Right lobe of liver (tissue), 6 donors: ENCODE data around the gene NDRG2. TPM values are rescaled to one million over a fixed set of nuclear protein-coding genes. Genes with fewer than 3 reads are reported as not detected.
A peak's percentile ranks its signal among the peaks of the same experiment; 100 is the strongest.

Experiments used
- ATAC-seq, 4 donors: fragments of 200-7000 bp; cut with Tn5 transposase; one replicate each; pipeline ENCODE4 v1.9.1; 2020; ENCODE audit warnings: mild to moderate bottlenecking in 4 of 4, moderate library complexity in 4 of 4
- DNase-seq, 3 donors: peaks; one replicate each; pipeline ENCODE4 v3.0.0-alpha.2; 2020
- H3K27ac ChIP-seq, 3 donors: fragments of 200-600 bp; one replicate each; pipeline ENCODE4 v1.8.0; 2022
- H3K27me3 ChIP-seq, 2 donors: fragments of 200-600 bp; one replicate each; pipeline ENCODE4 v1.8.0; 2022
- H3K36me3 ChIP-seq, 4 donors: fragments of 200-600 bp; sonication (generic) in 1 of 4; one replicate each; pipeline versions ENCODE4 v1.5.1 to v1.8.0; 2017 to 2022; ENCODE audit warnings: control low read depth in 1 of 4
- H3K4me1 ChIP-seq, 4 donors: fragments of 200-600 bp; sonication (generic) in 1 of 4; one replicate each; pipeline versions ENCODE4 v1.5.1 to v1.8.0; 2017 to 2022; ENCODE audit warnings: control low read depth in 1 of 4
- H3K4me3 ChIP-seq, 3 donors: fragments of 200-600 bp; one replicate each; pipeline ENCODE4 v1.8.0; 2022
- H3K9me3 ChIP-seq, 4 donors: fragments of 200-600 bp; sonication (generic) in 1 of 4; one replicate each; pipeline versions ENCODE4 v1.5.1 to v1.8.0; 2017 to 2022; ENCODE audit warnings: control low read depth in 1 of 4
- POLR2A ChIP-seq: fragments of 450-650 bp; IDR thresholded peaks from one replicate; pipeline ENCODE4 v1.6.1; 2017; ENCODE audit warnings: antibody characterized with exemption, mild to moderate bottlenecking
- WGBS: methylation state at CpG from one replicate; pipeline ENCODE4 v1.1.6; 2018; ENCODE audit warnings: low coverage, low lambda C conversion rate; ENCODE audit not compliant: insufficient coverage; ENCODE audit errors: missing lambda C conversion rate; 5-methylcytosine and 5-hydroxymethylcytosine counted together
- intact Hi-C, 2 donors: fragments of 100-400 bp; cut with DNase I; formaldehyde crosslinking; loops; one replicate each; pipeline versions ENCODE4 v1.11.2 to v1.14.1; 2022
- total RNA-seq, 6 experiments: library from RNA; depleted of rRNA in 2 of 6; stranded (reverse); fragments of >200 nt in 2 of 6; fragmentation: NEBNext Ultra II Directional in 3 of 6; extraction: Animal tissue kit (Norgen Biotek cat#: 25700) in 3 of 6; gene quantifications; one replicate each; pipeline versions ENCODE4 v1.1.0 to v1.2.4, GENCODE V29; 2016 to 2023
- TF ChIP-seq, protein P1 (sequence below), 4 donors: fragments of 200-600 bp in 3 of 4; fragments of 450-650 bp in 1 of 4; IDR thresholded peaks; one replicate each; pipeline versions ENCODE4 v1.5.1 to v1.8.0; 2016 to 2022; ENCODE audit warnings: antibody characterized with exemption in 4 of 4, mild to moderate bottlenecking in 2 of 4
- donor health status: DM: no; HTN: yes; CAD: no.
- donor health status: DM: no; HTN: no; CAD: no.
- donor health status: DM: no; HTN: no; CAD: no.
- donor health status: DM: no; HTN: yes; CAD: no.
- donor health status: DM: no; HTN: yes; CAD: no.

Gene NDRG2
- total RNA-seq, 6 experiments from 2014 or later, result 92.2 to 255 (median 192) TPM

DNA sequence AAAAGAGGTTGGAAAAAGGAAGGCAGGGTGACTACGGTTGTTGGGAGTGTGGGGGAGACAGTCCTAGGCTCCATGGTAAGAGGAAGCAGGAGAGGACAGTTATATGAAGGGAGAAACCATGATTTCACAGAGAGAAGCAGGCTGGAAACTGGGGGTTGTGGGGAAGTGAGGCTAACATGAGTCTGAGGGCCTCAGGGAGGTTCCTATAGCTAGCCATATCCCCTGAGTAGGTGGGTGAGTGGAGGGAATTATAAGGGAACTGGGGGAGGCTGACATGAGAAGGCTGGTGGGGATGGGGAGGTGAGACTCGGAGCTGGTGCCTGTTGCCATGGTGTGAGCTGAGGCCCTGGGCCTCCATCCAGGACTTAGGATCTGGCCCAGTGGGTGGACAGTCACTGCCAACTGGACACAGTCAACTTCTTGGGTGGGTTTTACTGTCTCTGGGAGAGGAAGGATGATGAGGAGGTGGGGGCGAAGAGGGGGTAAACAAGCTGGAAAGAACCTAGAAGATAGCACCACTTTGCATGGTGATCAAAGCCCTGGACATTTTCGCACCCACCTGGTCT lies 8.4 kb upstream of the NDRG2 start:
- Histone ChIP-seq H3K27me3 (no peaks in the 10 kb centered on the region), H3K27ac (no peak overlapping the region), H3K36me3 (no peaks in the 10 kb centered on the region), H3K9me3 (no peaks in the 10 kb centered on the region), H3K4me3 (no peak overlapping the region), H3K4me1 (peaks cover 0 to 4% (median 1%) of the 10 kb centered on the region in 4 donors)
- ATAC-seq, result peak in 1 of 4 donors; percentile 14
- intact Hi-C loops, result no loop called here
- WGBS, result 85% methylated on average over 4 of the region's 4 CpGs
- DNase-seq, result no peak
- TF ChIP-seq, protein P1, sequence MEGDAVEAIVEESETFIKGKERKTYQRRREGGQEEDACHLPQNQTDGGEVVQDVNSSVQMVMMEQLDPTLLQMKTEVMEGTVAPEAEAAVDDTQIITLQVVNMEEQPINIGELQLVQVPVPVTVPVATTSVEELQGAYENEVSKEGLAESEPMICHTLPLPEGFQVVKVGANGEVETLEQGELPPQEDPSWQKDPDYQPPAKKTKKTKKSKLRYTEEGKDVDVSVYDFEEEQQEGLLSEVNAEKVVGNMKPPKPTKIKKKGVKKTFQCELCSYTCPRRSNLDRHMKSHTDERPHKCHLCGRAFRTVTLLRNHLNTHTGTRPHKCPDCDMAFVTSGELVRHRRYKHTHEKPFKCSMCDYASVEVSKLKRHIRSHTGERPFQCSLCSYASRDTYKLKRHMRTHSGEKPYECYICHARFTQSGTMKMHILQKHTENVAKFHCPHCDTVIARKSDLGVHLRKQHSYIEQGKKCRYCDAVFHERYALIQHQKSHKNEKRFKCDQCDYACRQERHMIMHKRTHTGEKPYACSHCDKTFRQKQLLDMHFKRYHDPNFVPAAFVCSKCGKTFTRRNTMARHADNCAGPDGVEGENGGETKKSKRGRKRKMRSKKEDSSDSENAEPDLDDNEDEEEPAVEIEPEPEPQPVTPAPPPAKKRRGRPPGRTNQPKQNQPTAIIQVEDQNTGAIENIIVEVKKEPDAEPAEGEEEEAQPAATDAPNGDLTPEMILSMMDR (IDR thresholded peaks at IDR 0.05), result no peak
- no peak for TF ChIP-seq POLR2A

DNA sequence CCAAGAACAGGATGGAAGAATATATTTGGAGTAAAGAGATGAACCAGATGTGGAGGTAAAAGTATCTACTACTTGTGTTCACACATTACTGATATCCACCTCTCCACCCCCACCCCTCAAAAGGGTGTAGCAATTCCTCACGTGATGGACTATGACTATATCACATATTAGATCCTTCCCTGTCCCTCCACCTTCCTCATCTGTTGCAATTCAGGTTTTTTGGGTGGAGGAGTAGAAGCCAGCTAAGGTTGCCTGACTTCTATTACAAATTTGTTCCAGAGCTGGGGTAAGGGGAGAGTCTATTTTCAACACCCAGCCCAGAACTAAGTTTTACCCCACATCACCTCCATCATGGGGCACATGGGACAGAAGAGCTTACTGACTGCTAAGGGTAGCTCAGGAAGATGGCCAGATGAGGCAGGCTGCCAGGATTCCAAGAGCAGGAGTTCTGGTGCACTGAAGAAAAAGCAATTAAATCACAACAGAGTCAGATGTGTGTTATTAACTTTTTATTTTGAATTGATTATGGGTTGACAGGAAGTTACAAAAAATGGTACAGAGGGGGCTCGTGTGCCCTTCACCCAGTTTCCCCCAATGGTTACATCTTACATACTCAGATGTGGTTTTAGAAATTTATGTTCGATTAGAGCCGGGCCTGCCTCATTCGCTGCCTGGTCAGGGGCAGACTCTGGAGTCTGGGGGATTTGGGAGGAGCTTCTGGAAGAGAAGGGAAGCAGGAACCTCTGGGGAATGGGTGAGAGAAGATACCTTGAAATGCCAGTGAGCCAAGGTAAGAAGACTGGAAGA lies 7.7 kb upstream of the NDRG2 start:
- H3K4me1 ChIP-seq, result no peaks in the 10 kb centered on the region
- TF ChIP-seq POLR2A, result no peak
- TF ChIP-seq, protein P1 (IDR thresholded peaks at IDR 0.05), result no peak
- 77% methylated on average over 5 of the region's 5 CpGs for WGBS
- no peak for DNase-seq
- intact Hi-C loops, result no loop called here
- H3K27ac ChIP-seq, result no peak overlapping the region
- no peak overlapping the region for H3K4me3 ChIP-seq
- H3K27me3 ChIP-seq, result no peaks in the 10 kb centered on the region
- no peak for ATAC-seq
- no peaks in the 10 kb centered on the region for H3K9me3 ChIP-seq
- H3K36me3 ChIP-seq, result no peaks in the 10 kb centered on the region

DNA sequence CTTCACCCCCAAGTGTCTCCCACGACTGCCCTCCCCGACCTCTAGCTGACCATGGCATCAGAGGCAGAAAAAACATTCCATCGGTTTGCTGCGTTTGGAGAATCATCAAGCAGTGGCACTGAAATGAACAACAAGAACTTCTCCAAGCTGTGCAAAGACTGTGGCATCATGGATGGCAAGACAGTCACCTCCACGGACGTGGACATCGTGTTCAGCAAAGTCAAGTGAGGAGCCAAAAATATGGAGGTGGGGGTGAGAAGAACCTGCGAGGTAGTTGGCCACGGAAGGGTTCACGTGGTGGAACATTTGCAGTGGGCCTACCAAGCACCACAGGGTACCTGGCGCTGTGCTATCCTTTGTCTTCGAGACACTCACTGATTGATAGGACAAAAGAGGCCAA lies 5.7 kb upstream of the NDRG2 start:
- no peak for ATAC-seq
- 83% methylated on average over 9 of the region's 12 CpGs for WGBS

DNA sequence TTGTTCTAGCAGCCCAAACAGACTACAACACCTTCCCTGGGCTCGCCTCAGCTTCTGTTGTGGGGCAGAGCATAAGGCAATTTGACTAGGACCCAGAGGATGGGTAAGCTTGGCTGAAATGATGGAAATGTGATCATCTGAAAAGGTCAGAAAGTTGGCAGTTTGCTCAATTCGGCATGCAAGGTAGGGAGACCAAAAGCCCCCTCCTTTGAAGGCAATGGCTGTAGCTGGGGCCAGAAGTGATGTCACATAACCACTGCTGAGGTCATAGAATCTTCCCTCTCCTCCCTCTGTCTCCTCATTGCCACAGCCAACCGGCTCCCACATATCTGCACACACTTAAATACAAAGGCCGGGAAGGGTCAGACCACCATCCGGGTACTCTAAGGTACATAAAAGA lies 5.1 kb upstream of the NDRG2 start, which contains the start of gene TPPP2:
Gene TPPP2, plus strand, starts transcription at position 301 of the 400 bp plus-strand sequence. CDS start 365 bp downstream, outside the sequence.
- intact Hi-C loops, result no loop called here
- ATAC-seq (no peak), DNase-seq (no peak)

More for the DNA sequence above, 5.7 kb upstream of the NDRG2 start:
- H3K36me3 ChIP-seq, result no peaks in the 10 kb centered on the region
- no peak overlapping the region for H3K27ac ChIP-seq
- no peak for DNase-seq
- intact Hi-C loops, result no loop called here
- H3K4me1 ChIP-seq, result no peaks in the 10 kb centered on the region
- H3K4me3 ChIP-seq, result no peak overlapping the region
- no peaks in the 10 kb centered on the region for H3K9me3 ChIP-seq
- no peaks in the 10 kb centered on the region for H3K27me3 ChIP-seq
- TF ChIP-seq, protein P1 (IDR thresholded peaks at IDR 0.05), result no peak
- TF ChIP-seq POLR2A, result no peak

More for the DNA sequence above, 5.1 kb upstream of the NDRG2 start, which contains the start of gene TPPP2:
- no peaks in the 10 kb centered on the region for H3K9me3 ChIP-seq
- no peak within 1 kb of the TSS for H3K27ac ChIP-seq
- H3K4me1 ChIP-seq, result no peaks in the 10 kb centered on the region
- TF ChIP-seq, protein P1 (IDR thresholded peaks at IDR 0.05), result no peak
- no peak for TF ChIP-seq POLR2A
- H3K4me3 ChIP-seq, result no peak within 1 kb of the TSS
- H3K36me3 ChIP-seq, result no peaks in the 10 kb centered on the region
- no peaks in the 10 kb centered on the region for H3K27me3 ChIP-seq
- WGBS, result 88% methylated on average over 1 of the region's 5 CpGs
